GM12873 (cell line): ENCODE data around the gene NFS1.

ENCODE experiments used
- CTCF ChIP-seq: IDR thresholded peaks from 2 replicates; pipeline ENCODE4 v1.5.1; 2012; ENCODE audit warnings: low read depth, mild to moderate bottlenecking, moderate library complexity, low read length, control low read depth; ENCODE audit not compliant: insufficient read depth; ENCODE audit errors: missing control alignments

Gene NFS1

GRCh38 chr20:35632539-35633115, 66.5 kb downstream of the NFS1 start:
- TF ChIP-seq CTCF: no peak

DNA sequence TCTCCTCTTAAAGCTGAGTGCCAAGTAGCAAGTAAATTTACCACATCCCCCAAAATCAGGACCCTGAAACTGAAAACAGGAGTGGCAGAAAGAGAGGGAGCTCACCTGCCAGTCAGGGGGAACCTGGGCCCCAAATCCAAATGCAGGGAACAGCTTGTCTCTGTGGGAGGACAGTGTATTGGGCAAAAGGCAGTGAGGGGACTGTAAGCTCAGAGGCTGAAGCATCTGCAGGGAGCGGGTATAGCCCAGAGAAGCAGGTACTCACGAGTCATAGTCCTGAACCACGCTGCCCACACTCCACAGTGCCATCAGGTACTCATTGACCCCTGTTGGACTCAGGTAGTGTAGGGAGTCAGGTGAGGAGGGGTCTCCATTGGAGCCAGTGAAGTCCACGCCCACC, 68.5 kb downstream of the NFS1 start:
- TF ChIP-seq CTCF: no peak

DNA sequence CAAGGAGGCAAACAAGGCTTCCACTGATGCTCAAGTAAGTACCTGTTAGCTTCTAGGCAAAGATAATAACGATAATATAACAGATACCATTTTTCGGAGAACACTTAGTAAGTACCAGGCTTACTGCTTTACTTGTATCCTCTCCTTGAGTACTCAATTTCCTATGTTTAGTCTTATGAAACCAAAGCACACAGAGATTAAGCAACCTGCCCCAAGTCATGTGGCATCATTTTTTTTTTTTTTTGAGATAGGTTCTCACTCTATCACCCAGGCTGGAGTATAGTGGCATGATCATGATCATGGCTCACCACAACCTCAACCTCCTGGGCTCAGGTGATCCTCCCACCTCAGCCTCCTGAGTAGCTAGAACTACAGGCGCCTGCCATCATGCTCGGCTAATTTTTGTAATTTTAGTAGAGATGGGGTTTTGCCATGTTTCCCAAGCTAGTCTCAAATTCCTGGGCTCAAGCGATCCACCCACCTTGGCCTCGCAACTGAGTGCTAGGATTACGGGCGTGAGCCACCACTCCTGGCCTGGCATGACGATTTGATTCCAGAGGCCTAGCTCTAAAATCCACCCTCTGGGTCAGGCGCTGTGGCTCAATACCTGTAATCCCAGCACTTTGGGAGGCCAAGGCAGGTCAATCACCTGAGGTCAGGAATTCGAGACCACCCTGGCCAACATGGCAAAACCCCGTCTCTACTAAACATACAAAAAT, 69.6 kb downstream of the NFS1 start:
- TF ChIP-seq CTCF: no peak

- TF ChIP-seq CTCF: no peak
Observed at GRCh38 chr20:35627121-35627520, 72.0 kb downstream of the NFS1 start.

- no peak for TF ChIP-seq CTCF
Observed at GRCh38 chr20:35626386-35627001, 72.7 kb downstream of the NFS1 start.

GRCh38 chr20:35625584-35626385, 73.4 kb downstream of the NFS1 start:
- no peak for TF ChIP-seq CTCF

GRCh38 chr20:35621560-35621946, 77.6 kb downstream of the NFS1 start:
- no peak for TF ChIP-seq CTCF
